H1 (cell line): ENCODE measurements around the gene ABCA13. TPM values are rescaled to one million over a fixed set of nuclear protein-coding genes. Genes with fewer than 3 reads are reported as not detected.

Experiments used
- BCL11A ChIP-seq, 2 experiments: IDR thresholded peaks; one replicate each; pipeline ENCODE4 v1.6.1; 2011; ENCODE audit warnings: low read depth in 2 of 2, low read length in 2 of 2, mild to moderate bottlenecking in 2 of 2
- EP300 ChIP-seq, 2 experiments: IDR thresholded peaks; 1 replicate in 1 of 2; 2 replicates in 1 of 2; pipeline ENCODE4 v1.6.1; 2011 to 2012; ENCODE audit warnings: low read depth in 2 of 2, low read length in 2 of 2, mild to moderate bottlenecking in 2 of 2, borderline replicate concordance in 1 of 2, inconsistent platforms in 1 of 2, moderate library complexity in 1 of 2
- KDM5A ChIP-seq: fragments of 200-600 bp; IDR thresholded peaks from 2 replicates; pipeline ENCODE4 v1.7.1; 2012; ENCODE audit warnings: mild to moderate bottlenecking, low read length, inconsistent platforms, mixed read lengths
- PHF8 ChIP-seq: fragments of 200-600 bp; sonication (generic); conservative IDR thresholded peaks from 2 replicates; pipeline ENCODE4 v1.7.1; 2012; ENCODE audit warnings: low read depth, mild to moderate bottlenecking, inconsistent platforms, low read length, moderate library complexity
- RBBP5 ChIP-seq: IDR thresholded peaks from 2 replicates; pipeline ENCODE4 v1.7.1; 2012; ENCODE audit warnings: low read depth, mild to moderate bottlenecking, inconsistent platforms, low read length, moderate library complexity, borderline replicate concordance
- TEAD4 ChIP-seq: IDR thresholded peaks from 2 replicates; pipeline ENCODE4 v1.6.1; 2012; ENCODE audit warnings: low read depth, low read length, inconsistent platforms, mixed read lengths
- polyA plus RNA-seq, 7 experiments: library from polyadenylated mRNA; depleted of rRNA in 3 of 7; stranded (reverse) in 5 of 7; unstranded in 2 of 7; fragments of >200 nt in 5 of 7; fragments of 200-250 nt in 2 of 7; gene quantifications; 1 replicate in 5 of 7; 2 replicates in 1 of 7; 4 replicates in 1 of 7; pipeline versions ENCODE4 v1.2.1 to v1.2.3, GENCODE V29; 2011 to 2013; ENCODE audit warnings: missing spikeins in 2 of 7, mixed read lengths in 2 of 7
- total RNA-seq: library from RNA; stranded (reverse); fragmentation: NEBNext Ultra II Directional; extraction: Animal tissue kit (Norgen Biotek cat#: 25700); gene quantifications from 2 replicates; pipeline ENCODE4 v1.2.1, GENCODE V29; 2021
- TF ChIP-seq, protein P1 (sequence below): IDR thresholded peaks from 2 replicates; pipeline ENCODE4 v1.6.1; 2012; ENCODE audit warnings: inconsistent platforms

ABCA13 gene
- total and polyA plus RNA-seq, 2 of the 8 experiments (the other 6 are each of a cell fraction or from before 2014, with no cell fraction given) = 0.07 to 0.09 TPM

DNA sequence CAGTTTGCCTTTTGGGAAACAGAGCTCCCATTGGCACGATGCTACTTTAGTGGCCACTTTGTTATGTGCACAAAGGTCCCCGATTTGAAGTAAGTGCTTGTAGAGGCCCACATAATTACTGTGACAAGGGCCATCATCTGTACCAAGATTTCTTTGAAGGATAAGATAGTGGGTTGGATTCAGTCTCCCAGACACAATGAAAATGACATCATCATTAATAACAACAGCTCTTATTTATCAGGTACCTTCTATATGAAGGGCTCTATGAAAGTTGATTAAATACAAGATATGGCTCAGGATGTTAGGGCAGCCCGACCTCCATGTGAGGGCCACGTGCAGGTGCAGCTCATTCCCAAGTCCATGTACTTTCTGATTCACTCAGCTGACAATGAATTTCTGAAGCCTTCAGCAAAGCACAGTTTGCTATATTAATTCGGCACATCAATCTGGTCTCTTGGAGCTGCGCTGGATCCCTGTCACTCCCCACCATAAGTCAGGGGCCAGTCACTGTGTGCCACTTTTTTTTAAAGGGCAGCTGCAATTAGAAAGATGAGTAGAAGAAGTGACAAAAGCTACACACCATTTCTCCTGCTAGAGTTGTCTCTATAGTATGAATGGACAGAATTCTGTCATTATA is 140.3 kb downstream of the ABCA13 start (continued):
- TF ChIP-seq RBBP5 (no peak), KDM5A (no peak), EP300 (IDR thresholded peaks at IDR 0.05; ENCODE audit: borderline replicate concordance in 1 of 2, low read depth in 2 of 2, low read length in 2 of 2) (no peak), TEAD4 (no peak), PHF8 (no peak), BCL11A (IDR thresholded peaks at IDR 0.05; ENCODE audit: low read depth in 2 of 2, low read length in 2 of 2) (no peak)
- TF ChIP-seq, protein P1, sequence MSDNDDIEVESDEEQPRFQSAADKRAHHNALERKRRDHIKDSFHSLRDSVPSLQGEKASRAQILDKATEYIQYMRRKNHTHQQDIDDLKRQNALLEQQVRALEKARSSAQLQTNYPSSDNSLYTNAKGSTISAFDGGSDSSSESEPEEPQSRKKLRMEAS = no peak
